ENCODE measurements around the gene ZCCHC14. TPM values are rescaled to one million over a fixed set of nuclear protein-coding genes. Genes with fewer than 3 reads are reported as not detected.

ZCCHC14 gene
- total RNA-seq, 1 donor from 2014 or later = 28.0 TPM

DNA sequence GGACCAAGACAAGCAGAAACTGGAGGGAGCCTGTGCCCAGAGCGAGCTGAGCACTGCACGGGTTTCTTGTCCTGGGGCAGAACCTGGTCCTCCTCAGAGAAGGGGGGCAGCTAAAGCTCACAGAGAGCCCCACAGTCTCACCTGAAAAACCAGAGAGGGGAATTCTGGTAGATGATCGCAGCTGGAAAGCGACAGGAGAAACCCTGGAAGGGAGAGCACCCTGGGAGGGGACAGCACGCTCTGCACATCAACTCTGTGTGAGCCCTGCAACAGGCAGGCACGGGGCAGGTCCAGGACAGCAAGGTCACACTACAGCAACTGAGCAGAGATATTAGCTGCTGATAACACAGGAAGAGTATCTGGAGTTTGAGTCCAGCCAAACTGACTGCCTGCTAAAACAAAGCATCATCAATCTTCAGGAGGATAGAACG is 18.2 kb downstream of the ZCCHC14 start:
- DNase-seq (ENCODE audit: low spot score) = peak; percentile 52
- H3K27me3 Mint-ChIP-seq (ENCODE audit: low read depth) = no peaks in the 10 kb centered on the region
- H3K4me1 Mint-ChIP-seq (ENCODE audit: low read depth) = peaks cover 53% of the 10 kb centered on the region
- no peak overlapping the region for H3K27ac Mint-ChIP-seq (ENCODE audit: unreplicated experiment)
- no peaks in the 10 kb centered on the region for H3K9me3 Mint-ChIP-seq (ENCODE audit: low read depth)
- H3K4me3 Mint-ChIP-seq (ENCODE audit: unreplicated experiment) = no peak overlapping the region
- TF ChIP-seq, protein P1, sequence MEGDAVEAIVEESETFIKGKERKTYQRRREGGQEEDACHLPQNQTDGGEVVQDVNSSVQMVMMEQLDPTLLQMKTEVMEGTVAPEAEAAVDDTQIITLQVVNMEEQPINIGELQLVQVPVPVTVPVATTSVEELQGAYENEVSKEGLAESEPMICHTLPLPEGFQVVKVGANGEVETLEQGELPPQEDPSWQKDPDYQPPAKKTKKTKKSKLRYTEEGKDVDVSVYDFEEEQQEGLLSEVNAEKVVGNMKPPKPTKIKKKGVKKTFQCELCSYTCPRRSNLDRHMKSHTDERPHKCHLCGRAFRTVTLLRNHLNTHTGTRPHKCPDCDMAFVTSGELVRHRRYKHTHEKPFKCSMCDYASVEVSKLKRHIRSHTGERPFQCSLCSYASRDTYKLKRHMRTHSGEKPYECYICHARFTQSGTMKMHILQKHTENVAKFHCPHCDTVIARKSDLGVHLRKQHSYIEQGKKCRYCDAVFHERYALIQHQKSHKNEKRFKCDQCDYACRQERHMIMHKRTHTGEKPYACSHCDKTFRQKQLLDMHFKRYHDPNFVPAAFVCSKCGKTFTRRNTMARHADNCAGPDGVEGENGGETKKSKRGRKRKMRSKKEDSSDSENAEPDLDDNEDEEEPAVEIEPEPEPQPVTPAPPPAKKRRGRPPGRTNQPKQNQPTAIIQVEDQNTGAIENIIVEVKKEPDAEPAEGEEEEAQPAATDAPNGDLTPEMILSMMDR (IDR thresholded peaks at IDR 0.05) = no peak
- H3K36me3 Mint-ChIP-seq (ENCODE audit: low read depth) = no peaks in the 10 kb centered on the region

DNA sequence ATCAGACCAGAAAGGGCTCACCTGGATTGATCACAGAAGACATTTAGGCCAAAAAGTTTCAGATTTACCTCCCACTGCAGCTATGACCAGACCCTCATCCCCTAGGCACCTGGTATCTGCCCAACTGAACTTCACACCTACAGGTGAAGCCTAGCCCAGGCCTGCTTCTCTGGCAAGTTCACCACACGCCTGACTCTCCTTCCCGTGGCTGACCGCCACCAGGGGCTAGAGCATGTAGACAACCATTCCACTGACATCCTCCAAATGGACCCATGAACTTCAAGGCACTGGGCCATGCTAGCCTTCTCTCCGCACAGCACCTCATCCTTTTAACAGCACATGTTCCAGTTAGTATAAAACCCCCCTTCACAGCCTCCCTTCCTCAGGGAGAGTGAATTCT is 18.8 kb downstream of the ZCCHC14 start:
- H3K27ac Mint-ChIP-seq (ENCODE audit: unreplicated experiment) = no peak overlapping the region

DNA sequence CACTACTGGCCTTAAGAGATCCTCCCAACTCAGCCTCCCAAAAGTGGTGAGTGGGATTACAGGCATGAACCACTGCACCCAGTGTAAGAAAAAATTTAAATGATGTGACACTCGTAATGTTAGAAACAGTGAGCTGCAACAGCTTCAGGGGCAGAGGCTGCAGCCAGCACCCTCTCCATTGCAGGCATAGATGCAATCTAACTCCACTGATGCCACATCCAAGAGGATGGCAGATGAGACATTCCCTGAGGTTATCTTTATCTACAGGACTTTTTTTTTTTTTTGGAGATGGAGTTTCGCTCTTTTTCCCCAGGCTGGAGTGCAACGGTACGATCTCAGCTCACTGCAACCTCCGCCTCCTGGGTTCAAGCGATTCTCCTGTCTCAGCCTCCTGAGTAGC is 19.9 kb downstream of the ZCCHC14 start:
- Mint-ChIP-seq H3K4me1 (ENCODE audit: low read depth) (peaks cover 61% of the 10 kb centered on the region), H3K9me3 (ENCODE audit: low read depth) (no peaks in the 10 kb centered on the region), H3K36me3 (ENCODE audit: low read depth) (no peaks in the 10 kb centered on the region), H3K27me3 (ENCODE audit: low read depth) (no peaks in the 10 kb centered on the region), H3K27ac (ENCODE audit: unreplicated experiment) (no peak overlapping the region), H3K4me3 (ENCODE audit: unreplicated experiment) (no peak overlapping the region)
- TF ChIP-seq, protein P1 (IDR thresholded peaks at IDR 0.05) = no peak
- DNase-seq (ENCODE audit: low spot score) = no peak

More for the DNA sequence above, 18.8 kb downstream of the ZCCHC14 start:
- peak; percentile 59 for DNase-seq (ENCODE audit: low spot score)
- Mint-ChIP-seq H3K9me3 (ENCODE audit: low read depth) (no peaks in the 10 kb centered on the region), H3K4me1 (ENCODE audit: low read depth) (peaks cover 55% of the 10 kb centered on the region), H3K4me3 (ENCODE audit: unreplicated experiment) (no peak overlapping the region), H3K36me3 (ENCODE audit: low read depth) (no peaks in the 10 kb centered on the region), H3K27me3 (ENCODE audit: low read depth) (no peaks in the 10 kb centered on the region)
- TF ChIP-seq, protein P1 (IDR thresholded peaks at IDR 0.05) = no peak

DNA sequence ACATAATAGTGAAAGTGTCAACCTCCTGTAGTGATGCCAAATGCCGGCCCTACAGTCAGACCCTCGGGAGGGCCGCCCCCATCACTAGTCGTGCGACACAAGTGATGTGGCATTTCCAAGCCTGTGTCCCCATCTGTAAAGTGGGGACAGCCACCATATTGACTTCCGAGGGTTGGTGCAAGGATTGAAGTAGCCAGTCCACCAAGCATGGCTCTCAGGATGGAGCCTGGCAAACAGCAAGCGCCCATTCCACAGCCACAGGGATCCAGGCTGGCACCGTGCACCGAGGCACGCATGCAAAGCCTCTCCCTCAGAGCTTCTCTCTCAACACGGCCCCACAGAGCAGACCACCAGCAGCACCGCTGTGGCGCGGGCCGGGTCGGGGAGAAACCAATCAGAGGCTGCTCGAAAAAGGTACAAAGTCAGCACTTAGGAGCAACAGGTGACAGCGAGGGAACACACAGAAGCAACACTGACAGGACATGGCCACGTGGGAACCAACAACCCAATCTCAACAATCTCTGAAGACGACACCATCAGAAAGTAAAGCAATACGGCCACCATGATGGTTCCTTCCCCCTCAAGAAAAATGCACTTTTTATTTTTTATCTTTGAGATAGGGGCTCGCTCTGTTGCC is 20.6 kb downstream of the ZCCHC14 start:
- Mint-ChIP-seq H3K4me1 (ENCODE audit: low read depth) (peaks cover 55% of the 10 kb centered on the region), H3K27ac (ENCODE audit: unreplicated experiment) (no peak overlapping the region), H3K9me3 (ENCODE audit: low read depth) (no peaks in the 10 kb centered on the region), H3K27me3 (ENCODE audit: low read depth) (no peaks in the 10 kb centered on the region), H3K36me3 (ENCODE audit: low read depth) (no peaks in the 10 kb centered on the region), H3K4me3 (ENCODE audit: unreplicated experiment) (no peak overlapping the region)
- TF ChIP-seq, protein P1 (IDR thresholded peaks at IDR 0.05) = no peak
- DNase-seq (ENCODE audit: low spot score) = peak; percentile 60

DNA sequence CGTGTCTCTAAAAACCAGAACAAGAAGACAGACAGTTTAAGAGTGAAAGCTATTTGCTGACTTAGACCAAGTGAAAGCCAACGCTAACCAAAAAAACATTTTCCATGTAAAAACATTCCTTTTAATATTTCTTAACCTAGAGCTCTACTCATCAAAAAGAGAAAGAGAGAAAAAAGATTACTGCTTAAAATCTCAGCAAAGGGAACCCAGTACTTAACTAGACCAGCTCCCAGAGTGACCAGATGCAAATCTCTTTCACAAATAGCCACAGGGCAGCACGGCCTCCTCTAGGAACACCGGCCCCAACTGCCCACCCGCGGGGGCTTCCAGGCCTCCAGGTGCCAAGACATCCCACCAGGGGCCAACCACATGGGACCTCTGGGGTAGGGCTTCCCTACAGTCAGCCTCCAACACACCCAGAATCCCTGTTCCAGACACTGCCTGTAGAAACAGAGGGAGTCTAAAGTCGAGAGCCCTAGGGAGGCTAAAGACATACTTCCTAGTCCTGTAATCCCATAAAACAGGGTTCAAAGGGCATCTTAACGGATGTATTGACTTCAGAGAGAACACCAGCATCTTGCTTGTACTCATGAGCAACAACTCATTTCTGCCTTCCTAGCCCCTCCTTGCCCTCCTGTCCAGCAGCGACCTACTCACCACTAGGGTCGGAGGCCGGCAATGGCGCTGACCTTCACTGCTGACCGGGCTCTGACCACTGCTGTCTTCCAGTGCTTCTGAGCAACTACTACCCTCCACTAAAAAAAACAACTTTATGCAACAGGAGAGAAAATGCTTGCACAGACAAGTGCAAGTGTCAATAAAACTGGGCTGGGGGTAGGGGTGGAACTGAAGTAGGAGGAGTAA is 21.3 kb downstream of the ZCCHC14 start:
- peak overlapping the region; percentile 33 for H3K4me3 Mint-ChIP-seq (ENCODE audit: unreplicated experiment)
- H3K9me3 Mint-ChIP-seq (ENCODE audit: low read depth) = no peaks in the 10 kb centered on the region
- TF ChIP-seq, protein P1 (IDR thresholded peaks at IDR 0.05) = no peak
- DNase-seq (ENCODE audit: low spot score) = peak; percentile 75
- no peaks in the 10 kb centered on the region for H3K36me3 Mint-ChIP-seq (ENCODE audit: low read depth)
- no peaks in the 10 kb centered on the region for H3K27me3 Mint-ChIP-seq (ENCODE audit: low read depth)
- peaks cover 57% of the 10 kb centered on the region for H3K4me1 Mint-ChIP-seq (ENCODE audit: low read depth)
- peak overlapping the region; percentile 77 for H3K27ac Mint-ChIP-seq (ENCODE audit: unreplicated experiment)
